BLaER1 (cell line): ENCODE data around the gene SF3A1.

ENCODE experiments used
- H3K27ac ChIP-seq: shearing (Covaris generic); formaldehyde crosslinking; 2 replicates; pipeline ENCODE4 v1.8.1; 2022
- H3K27me3 ChIP-seq: shearing (Covaris generic); formaldehyde crosslinking; 2 replicates; pipeline ENCODE4 v1.8.1; 2022
- H3K36me3 ChIP-seq: shearing (Covaris generic); formaldehyde crosslinking; 2 replicates; pipeline ENCODE4 v1.8.1; 2022
- H3K4me1 ChIP-seq: shearing (Covaris generic); formaldehyde crosslinking; 2 replicates; pipeline ENCODE4 v1.8.1; 2022
- H3K4me2 ChIP-seq: shearing (Covaris generic); formaldehyde crosslinking; 2 replicates; pipeline ENCODE4 v1.8.1; 2022
- H3K4me3 ChIP-seq: shearing (Covaris generic); formaldehyde crosslinking; 2 replicates; pipeline ENCODE4 v1.8.1; 2022
- H3K9ac ChIP-seq: shearing (Covaris generic); formaldehyde crosslinking; 2 replicates; pipeline ENCODE4 v1.8.1; 2022
- H3K9me3 ChIP-seq: shearing (Covaris generic); formaldehyde crosslinking; 2 replicates; pipeline ENCODE4 v1.8.1; 2022
- H4K20me1 ChIP-seq: shearing (Covaris generic); formaldehyde crosslinking; 2 replicates; pipeline ENCODE4 v1.8.1; 2022
- Cebpa-rat ChIP-seq: shearing (Covaris generic); IDR thresholded peaks from 2 replicates; pipeline ENCODE4 v1.8.1; 2022

Gene SF3A1

DNA sequence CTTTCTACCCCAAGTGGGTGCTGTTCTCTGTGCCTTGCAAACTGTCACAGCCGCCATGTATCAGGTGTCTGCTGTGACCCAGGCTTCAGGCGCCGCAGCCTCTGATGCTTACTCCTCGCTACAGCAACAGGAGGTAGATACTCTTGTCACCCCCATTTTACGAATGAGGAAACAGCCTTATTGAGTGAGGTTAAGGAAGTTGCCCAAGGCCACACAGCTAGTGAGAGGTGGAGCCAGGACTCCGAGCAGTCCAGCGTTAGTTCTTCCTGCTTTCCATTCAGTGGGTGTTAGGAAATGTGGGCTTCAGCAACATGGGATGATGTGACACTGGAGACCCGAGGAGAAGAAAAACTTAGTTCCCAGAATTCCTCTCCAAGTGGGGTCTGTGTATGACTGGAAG lies 16.2 kb upstream of the SF3A1 start:
- Histone ChIP-seq H3K4me1 (peaks cover 40% of the 10 kb centered on the region), H3K36me3 (peaks cover 19% of the 10 kb centered on the region; the same call in 1 of the 2 replicates), H3K9me3 (no peaks in the 10 kb centered on the region), H3K4me3 (no peak overlapping the region), H4K20me1 (no peaks in the 10 kb centered on the region), H3K27me3 (no peaks in the 10 kb centered on the region), H3K4me2 (no peak overlapping the region), H3K27ac (no peak overlapping the region), H3K9ac (no peak overlapping the region)
- no peak for TF ChIP-seq Cebpa-rat

DNA sequence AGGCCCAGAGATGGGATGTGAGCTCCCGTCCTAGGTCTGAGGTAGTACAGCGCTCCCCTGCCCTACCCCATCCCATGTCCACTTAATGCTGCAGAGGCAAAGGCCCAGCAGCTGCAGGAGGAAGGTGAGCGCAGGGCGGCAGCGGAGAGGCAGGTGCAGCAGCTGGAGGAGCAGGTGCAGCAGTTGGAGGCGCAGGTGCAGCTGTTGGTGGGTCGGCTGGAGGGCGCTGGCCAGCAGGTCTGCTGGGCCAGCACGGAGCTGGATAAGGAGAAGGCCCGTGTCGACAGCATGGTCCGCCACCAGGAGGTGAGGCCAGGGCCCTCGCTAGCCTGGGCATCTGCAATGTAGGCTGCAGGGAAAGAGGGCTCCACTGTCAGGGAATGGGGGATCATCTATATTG lies 15.3 kb upstream of the SF3A1 start:
- no peak overlapping the region for H3K27ac ChIP-seq
- peaks cover 41% of the 10 kb centered on the region for H3K4me1 ChIP-seq
- no peak overlapping the region for H3K9ac ChIP-seq
- no peak overlapping the region for H3K4me3 ChIP-seq
- TF ChIP-seq Cebpa-rat: no peak
- H3K4me2 ChIP-seq: no peak overlapping the region
- H3K36me3 ChIP-seq: peaks cover 10% of the 10 kb centered on the region; the same call in 1 of the 2 replicates
- H3K27me3 ChIP-seq: no peaks in the 10 kb centered on the region
- no peaks in the 10 kb centered on the region for H3K9me3 ChIP-seq
- H4K20me1 ChIP-seq: no peaks in the 10 kb centered on the region

DNA sequence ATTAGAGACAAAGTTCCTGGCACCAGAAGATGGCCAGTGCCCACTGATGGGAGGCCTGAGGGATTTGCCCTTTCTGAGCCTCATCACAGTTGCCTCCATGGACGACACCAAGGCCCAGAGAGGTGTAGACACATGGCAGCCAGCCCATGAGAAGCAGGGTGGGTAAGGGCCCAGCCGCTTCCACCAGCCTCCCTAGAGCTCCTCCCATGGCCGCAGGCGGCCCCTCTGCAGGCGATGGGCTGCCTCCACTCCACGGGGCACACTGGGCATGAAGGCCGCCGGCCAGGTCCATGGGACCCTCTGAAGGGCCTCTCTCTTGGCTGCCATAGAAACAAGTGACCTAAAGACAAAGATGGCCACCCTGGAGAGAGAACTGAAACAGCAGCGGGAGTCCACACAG lies 14.6 kb upstream of the SF3A1 start:
- Histone ChIP-seq H3K9ac (no peak overlapping the region), H3K4me3 (no peak overlapping the region), H3K36me3 (peaks cover 5% of the 10 kb centered on the region; the same call in 1 of the 2 replicates), H3K4me2 (peak overlapping the region; percentile 57), H3K27me3 (no peaks in the 10 kb centered on the region), H3K4me1 (peaks cover 46% of the 10 kb centered on the region), H4K20me1 (no peaks in the 10 kb centered on the region), H3K9me3 (no peaks in the 10 kb centered on the region), H3K27ac (peak overlapping the region; percentile 49)
- TF ChIP-seq Cebpa-rat: no peak

DNA sequence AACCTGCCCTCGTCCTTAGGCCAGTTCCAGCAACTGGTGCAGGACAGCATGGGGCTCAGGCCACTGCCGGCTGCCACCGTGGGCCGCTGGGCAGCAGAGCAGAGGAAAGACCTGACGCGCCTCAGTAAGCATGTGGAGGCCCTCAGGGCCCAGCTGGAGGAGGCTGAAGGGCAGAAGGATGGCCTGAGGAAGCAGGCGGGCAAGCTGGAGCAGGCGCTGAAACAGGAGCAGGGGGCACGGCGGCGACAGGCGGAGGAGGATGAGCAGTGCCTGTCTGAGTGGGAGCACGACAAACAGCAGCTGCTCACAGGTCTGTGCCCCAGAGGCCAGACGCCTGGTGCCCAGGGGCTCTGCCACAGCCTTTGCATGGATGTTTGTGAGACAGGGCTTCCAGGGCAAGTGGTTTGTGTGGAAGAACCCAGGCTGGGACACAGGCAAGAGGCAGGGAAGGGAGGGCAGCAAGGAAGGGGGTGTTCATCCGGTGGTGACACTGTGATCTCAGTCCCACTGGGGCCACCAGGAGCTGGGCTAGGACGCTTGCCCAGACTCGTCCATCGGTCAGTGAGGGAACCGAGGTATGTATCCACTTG lies 14.0 kb upstream of the SF3A1 start:
- Histone ChIP-seq H4K20me1 (no peaks in the 10 kb centered on the region), H3K4me2 (peak overlapping the region; percentile 57), H3K4me1 (peaks cover 52% of the 10 kb centered on the region), H3K9me3 (no peaks in the 10 kb centered on the region), H3K9ac (peak overlapping the region; percentile 45; the same call in 1 of the 2 replicates), H3K36me3 (peaks cover 11% of the 10 kb centered on the region; the same call in 1 of the 2 replicates), H3K27me3 (no peaks in the 10 kb centered on the region), H3K4me3 (no peak overlapping the region), H3K27ac (peak overlapping the region; percentile 49)
- TF ChIP-seq Cebpa-rat: no peak

DNA sequence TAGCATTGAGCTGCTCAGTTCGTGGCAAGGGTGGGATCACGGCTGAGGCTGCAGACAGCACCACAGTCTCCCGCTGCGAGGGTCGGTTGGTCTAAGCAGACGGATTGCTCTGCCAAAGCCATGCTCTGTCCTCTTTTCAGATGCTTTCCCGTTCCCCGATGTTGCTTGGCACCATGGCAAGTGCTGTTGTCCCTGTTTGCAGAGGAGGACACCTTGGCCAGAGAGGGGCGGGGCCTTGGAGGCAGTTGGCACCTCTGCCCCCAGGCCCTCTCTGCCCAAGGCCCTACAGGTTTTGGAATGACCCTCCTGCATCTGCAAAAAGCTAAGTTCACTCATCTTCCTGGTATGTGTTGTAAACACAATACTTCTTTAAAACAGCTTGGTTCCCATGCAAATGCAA lies 11.7 kb upstream of the SF3A1 start:
- no peaks in the 10 kb centered on the region for H3K9me3 ChIP-seq
- H3K4me3 ChIP-seq: no peak overlapping the region
- no peaks in the 10 kb centered on the region for H3K27me3 ChIP-seq
- no peaks in the 10 kb centered on the region for H4K20me1 ChIP-seq
- H3K9ac ChIP-seq: no peak overlapping the region
- TF ChIP-seq Cebpa-rat: no peak
- H3K4me2 ChIP-seq: peak overlapping the region; percentile 52
- H3K36me3 ChIP-seq: peaks cover 7% of the 10 kb centered on the region; the same call in 1 of the 2 replicates
- H3K4me1 ChIP-seq: peaks cover 56% of the 10 kb centered on the region
- 0 out of 2 replicates have a peak overlapping the region, but pooled peaks have one; percentile 58 for H3K27ac ChIP-seq

DNA sequence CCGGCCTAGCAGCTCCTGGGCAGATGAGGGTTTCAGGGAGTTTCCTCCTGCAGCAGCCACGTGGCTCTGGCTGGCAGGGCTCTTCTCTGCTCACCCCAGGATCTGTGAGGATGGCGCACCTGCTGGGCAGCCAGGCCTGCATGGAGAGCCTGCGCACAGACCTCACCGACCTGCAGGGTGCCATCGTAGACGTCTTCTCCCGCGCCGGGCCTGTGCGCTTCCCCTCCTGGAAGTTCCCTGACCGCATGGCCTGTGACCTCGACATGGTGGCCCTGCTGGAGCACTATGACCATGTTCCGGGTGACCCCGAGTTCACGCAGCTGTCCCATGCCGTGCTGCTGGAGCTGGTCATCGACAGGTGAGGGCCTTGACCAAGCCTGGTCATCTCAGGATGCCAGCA lies 9.2 kb upstream of the SF3A1 start:
- Histone ChIP-seq H3K36me3 (peaks cover 7% of the 10 kb centered on the region; the same call in 1 of the 2 replicates), H3K27me3 (no peaks in the 10 kb centered on the region), H3K9ac (no peak overlapping the region), H4K20me1 (no peaks in the 10 kb centered on the region), H3K4me2 (peak overlapping the region; percentile 68), H3K4me1 (peaks cover 67% of the 10 kb centered on the region), H3K4me3 (no peak overlapping the region), H3K27ac (peak overlapping the region; percentile 75), H3K9me3 (no peaks in the 10 kb centered on the region)
- no peak for TF ChIP-seq Cebpa-rat

DNA sequence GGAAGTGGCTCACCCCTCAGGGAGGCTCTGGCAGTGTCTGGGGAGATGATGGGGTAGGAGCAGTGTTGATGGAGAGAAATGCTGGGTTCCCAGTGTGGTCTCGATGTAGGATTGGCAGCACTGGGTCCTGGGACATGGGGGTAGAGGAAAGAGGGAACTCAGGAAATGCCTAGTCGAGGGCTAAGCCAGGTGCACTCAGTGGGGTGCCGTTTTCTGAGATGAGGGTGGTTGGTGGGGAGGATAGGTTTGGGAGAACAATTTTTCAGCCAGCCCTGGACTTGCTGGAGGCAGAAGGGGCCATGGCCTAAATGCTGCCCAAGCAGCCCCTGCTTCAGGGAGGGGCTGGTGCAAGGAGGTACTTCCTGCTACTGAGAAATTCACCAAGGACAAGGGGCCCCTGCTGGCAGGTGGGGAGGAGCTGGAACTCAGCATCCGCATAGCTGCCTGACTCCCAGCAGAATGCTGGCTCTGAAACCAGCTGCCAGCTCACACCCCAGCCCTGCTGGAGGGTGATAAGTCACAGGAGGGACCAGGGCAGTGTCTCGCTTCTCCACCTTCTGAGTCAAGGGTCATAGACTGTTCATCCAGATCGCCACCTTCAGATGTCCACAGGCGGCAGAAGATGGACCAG lies 6.1 kb upstream of the SF3A1 start:
- Histone ChIP-seq H3K9me3 (no peaks in the 10 kb centered on the region), H3K27me3 (peaks cover 5% of the 10 kb centered on the region; the same call in 1 of the 2 replicates), H3K36me3 (peaks cover 7% of the 10 kb centered on the region; the same call in 1 of the 2 replicates), H3K4me3 (no peak overlapping the region), H3K4me2 (peak overlapping the region; percentile 52), H3K27ac (peak overlapping the region; percentile 4), H4K20me1 (no peaks in the 10 kb centered on the region), H3K9ac (0 out of 2 replicates have a peak overlapping the region, but pooled peaks have one; percentile 25), H3K4me1 (peaks cover 42% of the 10 kb centered on the region)
- no peak for TF ChIP-seq Cebpa-rat

DNA sequence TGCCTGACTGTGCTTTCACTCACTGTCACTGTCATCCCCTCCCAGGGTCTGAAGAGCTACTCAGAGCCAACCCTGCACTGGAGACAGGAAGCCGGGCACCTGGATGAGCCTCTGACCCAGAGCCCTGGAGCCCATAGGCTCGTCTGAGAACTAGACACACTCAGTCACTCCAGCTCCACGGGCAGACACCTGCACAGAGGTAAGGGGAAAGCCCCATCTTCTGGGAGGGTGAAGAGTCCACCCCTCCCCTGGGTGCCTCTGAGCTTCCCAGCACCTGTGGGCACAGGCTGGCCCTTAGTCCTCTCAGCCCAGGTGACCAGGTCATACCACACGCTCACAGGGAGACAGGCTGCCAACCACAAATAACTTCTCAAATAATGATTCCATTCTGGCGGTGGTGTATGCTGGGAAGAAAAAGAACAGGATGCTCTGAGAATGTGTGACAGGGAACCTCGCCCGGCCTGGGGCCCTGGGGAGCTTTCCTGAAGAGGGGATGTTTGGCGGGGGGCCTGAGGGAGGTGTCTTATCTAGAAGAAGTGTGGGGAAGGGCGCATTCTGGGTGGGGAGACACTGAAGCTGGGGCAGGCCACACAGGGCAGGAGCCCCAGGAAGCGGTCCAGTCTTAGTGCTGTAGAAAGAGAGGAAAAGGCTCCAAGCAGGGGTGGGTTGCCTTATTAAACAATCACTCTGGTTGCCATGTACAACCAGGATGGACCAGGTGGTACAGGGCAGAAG lies 5.4 kb upstream of the SF3A1 start:
- H3K9ac ChIP-seq: no peak overlapping the region; the same call in 1 of the 2 replicates
- H4K20me1 ChIP-seq: no peaks in the 10 kb centered on the region
- peak overlapping the region; percentile 52 for H3K4me2 ChIP-seq
- H3K4me1 ChIP-seq: peaks cover 49% of the 10 kb centered on the region
- H3K4me3 ChIP-seq: no peak overlapping the region
- H3K27me3 ChIP-seq: peaks cover 7% of the 10 kb centered on the region; the same call in 1 of the 2 replicates
- no peak for TF ChIP-seq Cebpa-rat
- peak overlapping the region; percentile 4; the same call in 1 of the 2 replicates for H3K27ac ChIP-seq
- H3K9me3 ChIP-seq: no peaks in the 10 kb centered on the region
- peaks cover 7% of the 10 kb centered on the region; the same call in 1 of the 2 replicates for H3K36me3 ChIP-seq

- H3K4me1 ChIP-seq: peaks cover 55% of the 10 kb centered on the region
- H3K4me3 ChIP-seq: no peak overlapping the region
- no peaks in the 10 kb centered on the region for H3K9me3 ChIP-seq
- H3K36me3 ChIP-seq: peaks cover 12% of the 10 kb centered on the region
- no peak for TF ChIP-seq Cebpa-rat
- no peak overlapping the region for H3K9ac ChIP-seq
- peaks cover 29% of the 10 kb centered on the region for H4K20me1 ChIP-seq
- no peak overlapping the region for H3K4me2 ChIP-seq
- peaks cover 7% of the 10 kb centered on the region; the same call in 1 of the 2 replicates for H3K27me3 ChIP-seq
- no peak overlapping the region for H3K27ac ChIP-seq
These were observed 1.8 kb upstream of the SF3A1 start for GRCh38 chr22:30358541-30358940.
